ENCODE measurements around the gene BRD4. TPM values are rescaled to one million over a fixed set of nuclear protein-coding genes. Genes with fewer than 3 reads are reported as not detected.

Gene BRD4
- total and polyA plus RNA-seq, 2 of the 13 experiments (the other 11 are each of a cell fraction or from before 2014, with no cell fraction given), result 10.5 to 11.4 TPM

- TF ChIP-seq EHMT2 (IDR thresholded peaks at IDR 0.05; ENCODE audit: borderline replicate concordance, low read depth, low read length), result no peak
- TF ChIP-seq ZNF543 (CRISPR knock-in tag; IDR thresholded peaks at IDR 0.05), result no peak
- 0 out of 2 replicates have a peak, but pooled peaks have one; percentile 0 for TF ChIP-seq ZNF749 (CRISPR knock-in tag; IDR thresholded peaks at IDR 0.05; ENCODE audit: borderline replicate concordance)
- no peak for TF ChIP-seq ZHX2 (IDR thresholded peaks at IDR 0.05; ENCODE audit: low read depth)
- no peak for TF ChIP-seq ZHX2 (CRISPR knock-in tag; IDR thresholded peaks at IDR 0.05; ENCODE audit: borderline replicate concordance)
- TF ChIP-seq SIN3B (IDR thresholded peaks at IDR 0.05; ENCODE audit: low read length), result no peak
- no peak for TF ChIP-seq ZNF598 (CRISPR knock-in tag; IDR thresholded peaks at IDR 0.05; ENCODE audit: borderline replicate concordance)
- TF ChIP-seq ZNF260 (CRISPR knock-in tag; IDR thresholded peaks at IDR 0.05; ENCODE audit: borderline replicate concordance, low read depth), result no peak
- 0 out of 2 replicates have a peak, but pooled peaks have one; percentile 1 for TF ChIP-seq BCL3 (CRISPR knock-in tag; IDR thresholded peaks at IDR 0.05)
- no peak for TF ChIP-seq MAF1 (CRISPR knock-in tag; IDR thresholded peaks at IDR 0.05; ENCODE audit: borderline replicate concordance)
- TF ChIP-seq ZMAT3 (CRISPR knock-in tag; conservative IDR thresholded peaks at IDR 0.05), result no peak
- TF ChIP-seq PCBP1 (IDR thresholded peaks at IDR 0.05; ENCODE audit: borderline replicate concordance, low read depth, low read length), result no peak
- TF ChIP-seq SP1 (IDR thresholded peaks at IDR 0.05), result no peak
- TF ChIP-seq SP1 (CRISPR knock-in tag; IDR thresholded peaks at IDR 0.05), result no peak
- TF ChIP-seq POLR2A (IDR thresholded peaks at IDR 0.05; ENCODE audit: insufficient read depth in 1 of 2, low read depth in 2 of 2, low read length in 2 of 2), result peak in 1 of 2 experiments; percentile 61; a peak in 2 of 4 replicates
- TF ChIP-seq FIP1L1 (IDR thresholded peaks at IDR 0.05; ENCODE audit: borderline replicate concordance, insufficient read depth, low read depth, low read length), result no peak
- no peak for TF ChIP-seq HDAC6 (IDR thresholded peaks at IDR 0.05; ENCODE audit: low read depth, low read length)
- TF ChIP-seq, protein P1, sequence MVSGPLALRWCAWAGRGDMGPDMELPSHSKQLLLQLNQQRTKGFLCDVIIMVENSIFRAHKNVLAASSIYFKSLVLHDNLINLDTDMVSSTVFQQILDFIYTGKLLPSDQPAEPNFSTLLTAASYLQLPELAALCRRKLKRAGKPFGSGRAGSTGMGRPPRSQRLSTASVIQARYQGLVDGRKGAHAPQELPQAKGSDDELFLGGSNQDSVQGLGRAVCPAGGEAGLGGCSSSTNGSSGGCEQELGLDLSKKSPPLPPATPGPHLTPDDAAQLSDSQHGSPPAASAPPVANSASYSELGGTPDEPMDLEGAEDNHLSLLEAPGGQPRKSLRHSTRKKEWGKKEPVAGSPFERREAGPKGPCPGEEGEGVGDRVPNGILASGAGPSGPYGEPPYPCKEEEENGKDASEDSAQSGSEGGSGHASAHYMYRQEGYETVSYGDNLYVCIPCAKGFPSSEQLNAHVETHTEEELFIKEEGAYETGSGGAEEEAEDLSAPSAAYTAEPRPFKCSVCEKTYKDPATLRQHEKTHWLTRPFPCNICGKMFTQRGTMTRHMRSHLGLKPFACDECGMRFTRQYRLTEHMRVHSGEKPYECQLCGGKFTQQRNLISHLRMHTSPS (CRISPR knock-in tag; IDR thresholded peaks at IDR 0.05; ENCODE audit: low read depth), result no peak
- TF ChIP-seq AGO2 (optimal IDR thresholded peaks at IDR 0.05; ENCODE audit: low read depth, low read length), result no peak
- no peak for TF ChIP-seq TERF1 (CRISPR knock-in tag; IDR thresholded peaks at IDR 0.05)
- no peak; the same call in 1 of the 2 replicates for TF ChIP-seq TSC22D2 (CRISPR knock-in tag; IDR thresholded peaks at IDR 0.05; ENCODE audit: borderline replicate concordance)
Observed at GRCh38 chr19:15378534-15379082, 46.3 kb upstream of the BRD4 start (continued).
